Neuronal stem cell (in vitro differentiated cells): ENCODE data around the gene ATXN10.

Source experiments
- DNase-seq: peaks from one replicate; pipeline ENCODE4 v3.0.0-alpha.2; 2013; ENCODE audit warnings: low spot score
- H2AFZ ChIP-seq: one replicate; pipeline ENCODE4 v1.6.1; 2013; ENCODE audit warnings: mild to moderate bottlenecking, low read length, inconsistent platforms
- H2AK5ac ChIP-seq: 2 replicates; pipeline ENCODE4 v1.6.1; 2013; ENCODE audit warnings: low read depth, mild to moderate bottlenecking, inconsistent platforms, low read length, moderate library complexity, mixed read lengths
- H2BK120ac ChIP-seq: 2 replicates; pipeline ENCODE4 v1.6.1; 2013; ENCODE audit warnings: low read depth, mild to moderate bottlenecking, inconsistent platforms, low read length, moderate library complexity, mixed read lengths
- H2BK12ac ChIP-seq: one replicate; pipeline ENCODE4 v1.6.1; 2013; ENCODE audit warnings: low read length, inconsistent platforms
- H2BK15ac ChIP-seq: 2 replicates; pipeline ENCODE4 v1.6.1; 2013; ENCODE audit warnings: mild to moderate bottlenecking, low read length, inconsistent platforms, mixed read lengths
- H2BK5ac ChIP-seq: one replicate; pipeline ENCODE4 v1.6.1; 2013; ENCODE audit warnings: inconsistent platforms, mild to moderate bottlenecking, low read length, moderate library complexity
- H3K14ac ChIP-seq: one replicate; pipeline ENCODE4 v1.6.1; 2013; ENCODE audit warnings: low read length, inconsistent platforms
- H3K18ac ChIP-seq: 2 replicates; pipeline ENCODE4 v1.6.1; 2013; ENCODE audit warnings: low read length, inconsistent platforms
- H3K23ac ChIP-seq: 2 replicates; pipeline ENCODE4 v1.6.1; 2013; ENCODE audit warnings: low read depth, mild to moderate bottlenecking, mixed read lengths, low read length, inconsistent platforms; ENCODE audit not compliant: poor library complexity
- H3K27ac ChIP-seq: replicated peaks from 3 replicates; pipeline ENCODE4 v1.5.1; 2013; ENCODE audit warnings: low read length, inconsistent platforms
- H3K27me3 ChIP-seq, 3 experiments: 2 replicates each; pipeline ENCODE4 v1.6.1; 2013; ENCODE audit warnings: low read length in 3 of 3, mild to moderate bottlenecking in 2 of 3, inconsistent platforms in 1 of 3, low read depth in 1 of 3, mixed read lengths in 1 of 3, moderate library complexity in 1 of 3; ENCODE audit not compliant: control insufficient read depth in 3 of 3, insufficient read depth in 3 of 3
- H3K36me3 ChIP-seq, 2 donors: replicated peaks in 1 of 2; 2 replicates each; pipeline ENCODE4 v1.6.1; 2013; ENCODE audit warnings: low read length in 2 of 2; ENCODE audit not compliant: control insufficient read depth in 2 of 2, insufficient read depth in 2 of 2
- H3K4ac ChIP-seq: 2 replicates; pipeline ENCODE4 v1.6.1; 2013; ENCODE audit warnings: inconsistent platforms, mild to moderate bottlenecking, low read length, moderate library complexity
- H3K4me1 ChIP-seq, 2 donors: 1 replicate in 1 of 2; 2 replicates in 1 of 2; pipeline ENCODE4 v1.6.1; 2013; ENCODE audit warnings: low read length in 2 of 2, low read depth in 1 of 2; ENCODE audit not compliant: control insufficient read depth in 2 of 2, insufficient read depth in 1 of 2
- H3K4me2 ChIP-seq: one replicate; pipeline ENCODE4 v1.6.1; 2013; ENCODE audit warnings: mild to moderate bottlenecking, low read length, inconsistent platforms; ENCODE audit not compliant: insufficient read depth, poor library complexity, severe bottlenecking
- H3K4me3 ChIP-seq, 2 donors: 2 replicates each; pipeline ENCODE4 v1.5.1; 2013; ENCODE audit warnings: low read length in 2 of 2, mild to moderate bottlenecking in 2 of 2, inconsistent platforms in 1 of 2, moderate library complexity in 1 of 2
- H3K79me1 ChIP-seq: one replicate; pipeline ENCODE4 v1.6.1; 2013; ENCODE audit warnings: low read depth, mild to moderate bottlenecking, inconsistent platforms, low read length, moderate library complexity
- H3K9ac ChIP-seq: one replicate; pipeline ENCODE4 v1.6.1; 2013; ENCODE audit warnings: mild to moderate bottlenecking, low read depth, low read length, inconsistent platforms; ENCODE audit not compliant: poor library complexity
- H3K9me3 ChIP-seq, 2 donors: replicated peaks in 1 of 2; 2 replicates each; pipeline versions ENCODE3 to v1.6.1; 2013; ENCODE audit warnings: low read length in 2 of 2, mild to moderate bottlenecking in 2 of 2, inconsistent platforms in 1 of 2, low read depth in 1 of 2, mixed read lengths in 1 of 2, moderate library complexity in 1 of 2; ENCODE audit not compliant: control insufficient read depth in 2 of 2, insufficient read depth in 1 of 2
- H4K8ac ChIP-seq: one replicate; pipeline ENCODE4 v1.6.1; 2013; ENCODE audit warnings: low read depth, mild to moderate bottlenecking, inconsistent platforms, low read length, moderate library complexity
- H4K91ac ChIP-seq: one replicate; pipeline ENCODE4 v1.6.1; 2013; ENCODE audit warnings: low read length, low read depth, mild to moderate bottlenecking, inconsistent platforms; ENCODE audit not compliant: poor library complexity
- WGBS, 2 donors: extraction: QIAGEN DNeasy Blood & Tissue Kit; methylation state at CpG; one replicate each; pipeline ENCODE4 v1.1.7; 2013; ENCODE audit warnings: missing lambda C conversion rate in 2 of 2, mixed read lengths in 1 of 2; ENCODE audit not compliant: insufficient read length in 2 of 2, insufficient replicate concordance in 1 of 2; ENCODE audit errors: extremely low coverage in 2 of 2; 5-methylcytosine and 5-hydroxymethylcytosine counted together

ATXN10 gene

GRCh38 chr22:45833613-45834012 is 162.0 kb downstream of the ATXN10 start:
- Histone ChIP-seq H2BK5ac (no peak overlapping the region), H3K4ac (no peak overlapping the region), H3K27me3 (no peaks in the 10 kb centered on the region), H3K36me3 (peaks cover 3 to 30% of the 10 kb centered on the region in 2 donors), H3K18ac (no peak overlapping the region), H3K9me3 (peaks cover 0 to 20% of the 10 kb centered on the region in 2 donors), H3K4me2 (no peak overlapping the region), H3K23ac (no peak overlapping the region), H4K91ac (no peak overlapping the region), H4K8ac (no peak overlapping the region), H2AK5ac (no peak overlapping the region), H3K27ac (no peak overlapping the region), H3K4me1 (peaks cover 6 to 13% of the 10 kb centered on the region in 2 donors), H3K14ac (no peak overlapping the region), H2BK15ac (no peak overlapping the region), H2AFZ (no peak overlapping the region), H2BK120ac (no peak overlapping the region), H2BK12ac (no peak overlapping the region), H3K9ac (no peak overlapping the region), H3K79me1 (no peaks in the 10 kb centered on the region), H3K4me3 (no peak overlapping the region)
- no CpG with 5 or more reads among the region's 14 CpGs for WGBS, 2 donors
- DNase-seq: no peak

- peaks cover 8 to 19% of the 10 kb centered on the region in 2 donors for H3K4me1 ChIP-seq
- no peak for DNase-seq
- no peak overlapping the region for H2BK120ac ChIP-seq
- H2BK12ac ChIP-seq: no peak overlapping the region
- no peak overlapping the region for H2BK5ac ChIP-seq
- H3K9me3 ChIP-seq: peaks cover 0 to 14% of the 10 kb centered on the region in 2 donors
- no peak overlapping the region for H4K8ac ChIP-seq
- no peak overlapping the region for H3K4me2 ChIP-seq
- no peak overlapping the region for H3K27ac ChIP-seq
- H3K23ac ChIP-seq: no peak overlapping the region
- H2AK5ac ChIP-seq: no peak overlapping the region
- H2AFZ ChIP-seq: no peak overlapping the region
- H3K9ac ChIP-seq: no peak overlapping the region
- H3K36me3 ChIP-seq: peaks cover 3 to 29% of the 10 kb centered on the region in 2 donors
- H3K14ac ChIP-seq: no peak overlapping the region
- no peak overlapping the region for H3K4ac ChIP-seq
- no peak overlapping the region for H2BK15ac ChIP-seq
- H3K79me1 ChIP-seq: no peaks in the 10 kb centered on the region
- H3K27me3 ChIP-seq: no peaks in the 10 kb centered on the region
- no peak overlapping the region for H4K91ac ChIP-seq
- H3K18ac ChIP-seq: no peak overlapping the region
- no CpG with 5 or more reads among the region's 5 CpGs for WGBS, 2 donors
- H3K4me3 ChIP-seq: no peak overlapping the region
Measured at GRCh38 chr22:45834241-45834640, 162.6 kb downstream of the ATXN10 start.

- H4K8ac ChIP-seq: no peak overlapping the region
- no CpG with 5 or more reads among the region's 10 CpGs for WGBS, 2 donors
- H3K4me3 ChIP-seq: no peak overlapping the region
- H3K27me3 ChIP-seq: no peaks in the 10 kb centered on the region
- no peak overlapping the region for H2AFZ ChIP-seq
- no peak overlapping the region for H4K91ac ChIP-seq
- no peak overlapping the region for H3K9ac ChIP-seq
- no peak for DNase-seq
- H3K27ac ChIP-seq: no peak overlapping the region
- no peak overlapping the region for H2BK5ac ChIP-seq
- no peak overlapping the region for H3K4me2 ChIP-seq
- peaks cover 3 to 35% of the 10 kb centered on the region in 2 donors for H3K36me3 ChIP-seq
- H2BK15ac ChIP-seq: no peak overlapping the region
- H2AK5ac ChIP-seq: no peak overlapping the region
- no peak overlapping the region for H3K4ac ChIP-seq
- peaks cover 11 to 24% of the 10 kb centered on the region in 2 donors for H3K4me1 ChIP-seq
- no peak overlapping the region for H2BK12ac ChIP-seq
- H2BK120ac ChIP-seq: peak overlapping the region; percentile 12
- H3K79me1 ChIP-seq: peaks cover 1% of the 10 kb centered on the region
- H3K9me3 ChIP-seq: peaks cover 0 to 8% of the 10 kb centered on the region in 2 donors
- no peak overlapping the region for H3K18ac ChIP-seq
- no peak overlapping the region for H3K23ac ChIP-seq
- no peak overlapping the region for H3K14ac ChIP-seq
Measured at GRCh38 chr22:45834795-45835194, 163.2 kb downstream of the ATXN10 start.

- Histone ChIP-seq H2AK5ac (no peak overlapping the region), H3K18ac (no peak overlapping the region), H3K27me3 (no peaks in the 10 kb centered on the region), H4K8ac (no peak overlapping the region), H3K9me3 (peaks cover 0 to 3% of the 10 kb centered on the region in 2 donors), H4K91ac (no peak overlapping the region), H3K9ac (peak overlapping the region; percentile 54), H3K27ac (no peak overlapping the region), H2BK5ac (no peak overlapping the region), H2BK12ac (no peak overlapping the region), H3K4me3 (no peak overlapping the region), H2AFZ (no peak overlapping the region), H3K36me3 (peaks cover 3 to 38% of the 10 kb centered on the region in 2 donors), H3K79me1 (peaks cover 2% of the 10 kb centered on the region), H2BK120ac (no peak overlapping the region), H3K4me2 (no peak overlapping the region), H2BK15ac (no peak overlapping the region), H3K4ac (no peak overlapping the region), H3K23ac (no peak overlapping the region), H3K14ac (no peak overlapping the region), H3K4me1 (peaks cover 19 to 41% of the 10 kb centered on the region in 2 donors)
- WGBS, 2 donors: no CpG with 5 or more reads among the region's 8 CpGs
- no peak for DNase-seq
Measured at GRCh38 chr22:45836418-45837169, 165.0 kb downstream of the ATXN10 start.
